Panc1 (cell line): Measurements from ENCODE around the gene TUBA1C. TPM values are rescaled to one million over a fixed set of nuclear protein-coding genes. Genes with fewer than 3 reads are reported as not detected.

ENCODE experiments used
- ATAC-seq: fragments of 200-7000 bp; cut with Tn5 transposase; 2 replicates; pipeline ENCODE4 v1.9.1; 2020; ENCODE audit warnings: mild to moderate bottlenecking, moderate library complexity
- Bru-seq: library from RNA; stranded (reverse); fragments of 400-500 nt; gene quantifications from one replicate; lab custom pipeline; 2021; lab: Mats Ljungman, UMichigan
- BruChase-seq, 2 experiments: library from RNA; stranded (reverse); fragments of 400-500 nt; gene quantifications; one replicate each; lab custom pipeline; 2021; lab: Mats Ljungman, UMichigan
- BruUV-seq: library from RNA; stranded (reverse); fragments of 400-500 nt; replicated peaks from 2 replicates; lab custom pipeline; 2021; lab: Mats Ljungman, UMichigan
- CTCF ChIA-PET: fragments of 300-600 bp; sonication (Branson Sonifier 250); formaldehyde crosslinking; loops from one replicate; lab custom pipeline; 2022; ENCODE audit warnings: antibody characterized with exemption; lab: Charles Lee
- POLR2A ChIA-PET: fragments of 300-600 bp; sonication (Branson Sonifier 250); formaldehyde crosslinking; loops from one replicate; lab custom pipeline; 2022; ENCODE audit warnings: antibody characterized with exemption; lab: Charles Lee
- DNase-seq: peaks from one replicate; pipeline ENCODE4 v3.0.0-alpha.2; 2010; ENCODE audit warnings: low read depth, low spot score
- H3K27ac ChIP-seq: 2 replicates; pipeline ENCODE4 v1.5.1; 2011; ENCODE audit warnings: mild to moderate bottlenecking, low read length, inconsistent platforms
- H3K27me3 ChIP-seq: fragments of 200-500 bp; sonication (Bioruptor generic); 2 replicates; pipeline ENCODE4 v1.6.0; 2014; ENCODE audit warnings: low read length, inconsistent platforms; ENCODE audit not compliant: control insufficient read depth, insufficient read depth
- H3K36me3 ChIP-seq: fragments of 200-500 bp; sonication (Bioruptor generic); 2 replicates; pipeline ENCODE4 v1.5.1; 2014; ENCODE audit warnings: inconsistent platforms, mild to moderate bottlenecking, low read length, moderate library complexity; ENCODE audit not compliant: control insufficient read depth, insufficient read depth
- H3K4me1 ChIP-seq: 2 replicates; pipeline ENCODE4 v1.5.1; 2011; ENCODE audit warnings: inconsistent platforms, mild to moderate bottlenecking, low read length, moderate library complexity; ENCODE audit not compliant: control insufficient read depth, insufficient read depth
- H3K4me3 ChIP-seq, 2 experiments: 2 replicates each; pipeline ENCODE4 v1.5.1; 2011 to 2012; ENCODE audit warnings: low read depth in 2 of 2, low read length in 2 of 2, mild to moderate bottlenecking in 2 of 2, inconsistent platforms in 1 of 2, moderate library complexity in 1 of 2
- H3K9me3 ChIP-seq: fragments of 200-500 bp; sonication (Bioruptor generic); 2 replicates; pipeline ENCODE4 v1.5.1; 2014; ENCODE audit warnings: low read depth, mild to moderate bottlenecking, inconsistent platforms, low read length, moderate library complexity; ENCODE audit not compliant: control insufficient read depth, insufficient read depth
- CTCF ChIP-seq: fragments of 450-650 bp; IDR thresholded peaks from 2 replicates; pipeline ENCODE4 v1.5.1; 2017; ENCODE audit warnings: mild to moderate bottlenecking
- POLR2AphosphoS5 ChIP-seq: IDR thresholded peaks from 2 replicates; pipeline ENCODE4 v1.6.1; 2012; ENCODE audit warnings: mild to moderate bottlenecking, low read depth, low read length, moderate library complexity
- REST ChIP-seq, 2 experiments: IDR thresholded peaks; 2 replicates each; pipeline ENCODE4 v1.6.1; 2011 to 2012; ENCODE audit warnings: low read depth in 2 of 2, control low read depth in 1 of 2, low read length in 1 of 2, mild to moderate bottlenecking in 1 of 2, moderate library complexity in 1 of 2; ENCODE audit not compliant: insufficient read depth in 1 of 2
- SIN3A ChIP-seq: IDR thresholded peaks from 2 replicates; pipeline ENCODE4 v1.6.1; 2012; ENCODE audit warnings: low read depth, mild to moderate bottlenecking, low read length, moderate library complexity, borderline replicate concordance; ENCODE audit not compliant: insufficient read depth
- TCF7L2 ChIP-seq: IDR thresholded peaks from 2 replicates; pipeline ENCODE4 v1.6.1; 2011; ENCODE audit warnings: mild to moderate bottlenecking, low read depth, low read length, inconsistent platforms
- in situ Hi-C: cut with HindIII; loops from 2 replicates; pipeline ENCODE4 v1.10.0; 2016; ENCODE audit warnings: low sequenced_read_pairs, low pct_unique_long_range_greater_than_20kb
- intact Hi-C: fragments of 100-400 bp; cut with micrococcal nuclease; formaldehyde crosslinking; loops from one replicate; pipeline ENCODE4 v1.10.0; 2022; ENCODE audit not compliant: unreplicated experiment
- long read RNA-seq: library from polyadenylated mRNA; unstranded; transcript quantifications from one replicate; pipeline ENCODE4 v2.0.0, GENCODE V29; 2021; ENCODE audit not compliant: unreplicated experiment
- polyA plus RNA-seq: library from polyadenylated mRNA; unstranded; fragments of >200 nt; gene quantifications from one replicate; pipeline ENCODE4 v1.2.1, GENCODE V29; 2012; ENCODE audit warnings: missing spikeins; ENCODE audit not compliant: insufficient read length
- total RNA-seq: library from RNA; stranded (reverse); gene quantifications from one replicate; pipeline ENCODE4 v1.2.1, GENCODE V29; 2021; ENCODE audit not compliant: unreplicated experiment

Gene TUBA1C
- 524 TPM for total RNA-seq
- 438 TPM for polyA plus RNA-seq
- percentile 80 among the genes with signal in this experiment for Bru-seq, nascent RNA
- percentile 86 among the genes with signal in this experiment for BruChase-seq, experiment 1, labeled RNA remaining after a 2-hour chase
- percentile 94 among the genes with signal in this experiment for BruChase-seq, experiment 2, labeled RNA remaining after a 6-hour chase
- long read RNA-seq, transcript TUBA1C-201 (4 exons, 3,001 nt): major isoform, 76 of 731 reads
- long read RNA-seq, transcript TUBA1C-203 (2 exons, 1,105 nt): minor isoform, 6 of 731 reads
- long read RNA-seq, partial matches to known transcripts: 26 of 731 reads
- long read RNA-seq, other reads (novel, unspliced or antisense): 623 of 731 reads

- CTCF ChIA-PET: no interaction called here
- Histone ChIP-seq H3K4me1 (peaks cover 19% of the 10 kb centered on the region), H3K27ac (peak within 1 kb of the TSS; percentile 97), H3K27me3 (no peaks in the 10 kb centered on the region), H3K36me3 (peaks cover 26% of the 10 kb centered on the region), H3K9me3 (no peaks in the 10 kb centered on the region), H3K4me3 (peak within 1 kb of the TSS; percentile 87 to 91)
- intact Hi-C loops (no loop called here), in situ Hi-C loops (no loop called here)
- TSS peak; percentile 80 for BruUV-seq
- POLR2A ChIA-PET: interaction anchor here (0.6 kb wide), 1 partner anchor 77 kb away, joined by 6 read pairs; no protein-coding TSS in a partner anchor
- ATAC-seq: peak; percentile 91
- TF ChIP-seq TCF7L2 (peak; percentile 92), REST (IDR thresholded peaks at IDR 0.05; ENCODE audit: insufficient read depth in 1 of 2, low read depth in 2 of 2, low read length in 1 of 2) (peak in 1 of 2 experiments; percentile 29; a peak in 1 of 4 replicates), POLR2AphosphoS5 (peak; percentile 100), CTCF (no peak), SIN3A (peak; percentile 49)
- peak; percentile 72 for DNase-seq
Observed at GRCh38 chr12:49264873-49265792, at the start of gene TUBA1C. TUBA1C (plus strand) TSS chr12:49265082; CDS start chr12:49265182, 100 bp downstream.

- no peaks in the 10 kb centered on the region for H3K36me3 ChIP-seq
- ATAC-seq (no peak), DNase-seq (no peak)
- no peak overlapping the region for H3K4me3 ChIP-seq
- in situ Hi-C loops: no loop called here
- BruUV-seq: no TSS peak
- no peaks in the 10 kb centered on the region for H3K27me3 ChIP-seq
- H3K9me3 ChIP-seq: no peaks in the 10 kb centered on the region
- ChIA-PET CTCF (no interaction called here), POLR2A (no interaction called here)
- H3K4me1 ChIP-seq: no peaks in the 10 kb centered on the region; the same call in 1 of the 2 replicates
- TF ChIP-seq REST (IDR thresholded peaks at IDR 0.05; ENCODE audit: insufficient read depth in 1 of 2, low read depth in 2 of 2, low read length in 1 of 2): no peak
- no peak overlapping the region for H3K27ac ChIP-seq
- intact Hi-C loops: no loop called here
Observed at GRCh38 chr12:49219417-49220026, 45.4 kb upstream of the TUBA1C start.
